SIG-M5 treated with dmso at 0.1 percent for 504 hours (cell line): ENCODE measurements around the gene RGS21.

ENCODE experiments used
- DNase-seq: peaks from one replicate; lab custom pipeline; 2025; ENCODE audit not compliant: unreplicated experiment; lab: John Stamatoyannopoulos, UW

The RGS21 gene

DNA sequence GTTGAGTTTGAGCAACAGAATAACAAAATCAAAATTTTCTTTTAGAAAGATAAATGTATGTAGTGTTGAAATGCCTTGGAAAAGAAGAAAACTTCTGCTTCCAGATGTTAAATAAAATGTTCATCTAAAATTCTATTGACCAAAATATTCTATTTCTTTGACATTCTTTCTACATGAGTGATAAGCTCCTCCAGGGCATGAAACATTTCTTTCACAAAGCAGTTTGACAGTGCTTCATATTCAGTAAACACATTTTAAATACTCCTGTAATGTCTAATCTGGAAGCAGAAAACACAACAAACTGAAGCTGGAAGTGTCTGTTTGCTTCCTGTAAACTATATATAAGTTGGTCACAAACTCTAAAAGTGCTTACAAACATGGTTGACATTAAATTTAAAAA lies 61.5 kb downstream of the RGS21 start:
- no peak for DNase-seq

GRCh38 chr1:192378878-192379277 lies 62.1 kb downstream of the RGS21 start:
- no peak for DNase-seq

GRCh38 chr1:192379554-192379953 lies 62.8 kb downstream of the RGS21 start:
- no peak for DNase-seq

GRCh38 chr1:192382758-192383157 lies 66.0 kb downstream of the RGS21 start:
- no peak for DNase-seq

DNA sequence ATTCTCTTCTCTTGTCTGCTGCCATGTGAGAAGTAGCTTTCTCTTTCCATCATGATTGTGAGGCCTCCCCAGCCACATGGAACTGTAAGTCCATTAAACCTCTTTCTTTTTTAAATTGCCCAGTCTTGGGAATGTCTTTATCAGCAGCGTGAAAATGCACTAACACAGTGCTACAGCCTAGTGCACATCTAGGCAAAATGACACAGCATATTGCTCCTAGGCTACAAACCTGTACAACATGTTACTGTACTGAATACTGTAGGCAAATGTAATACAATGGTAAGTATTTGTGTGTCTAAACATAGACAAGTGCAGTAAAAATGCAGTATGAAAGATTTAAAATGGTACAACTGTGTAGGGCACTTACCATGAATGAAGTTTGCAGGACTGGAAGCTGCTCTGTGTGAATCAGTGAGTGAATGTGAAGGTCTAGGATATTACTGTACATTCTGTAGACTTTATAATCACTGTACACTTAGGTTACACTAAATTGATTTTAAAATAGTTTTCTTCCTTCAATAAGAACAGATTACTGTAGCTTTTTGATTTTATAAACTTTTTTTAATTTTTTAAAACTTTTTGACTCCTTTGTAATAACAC lies 69.4 kb downstream of the RGS21 start:
- DNase-seq, result no peak

DNA sequence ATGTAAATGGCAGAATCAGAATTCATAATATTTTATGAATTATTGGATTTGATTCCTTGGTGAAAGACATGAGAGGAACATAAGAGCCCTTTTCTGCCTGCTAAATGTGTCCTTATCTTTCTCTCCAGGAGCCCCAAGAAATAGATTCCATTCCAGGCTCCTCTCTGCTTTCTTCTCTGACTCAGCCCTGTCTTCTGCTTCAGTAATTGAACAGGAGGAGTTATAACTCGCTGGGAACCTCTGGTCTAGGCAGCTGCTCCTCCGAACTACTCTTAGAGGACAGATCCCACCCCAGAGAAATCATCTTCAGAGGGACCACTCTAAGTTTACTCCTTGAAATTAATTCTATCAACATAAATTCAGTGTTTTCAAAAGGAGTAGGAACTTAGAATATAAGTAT lies 78.4 kb downstream of the RGS21 start:
- DNase-seq, result no peak

DNA sequence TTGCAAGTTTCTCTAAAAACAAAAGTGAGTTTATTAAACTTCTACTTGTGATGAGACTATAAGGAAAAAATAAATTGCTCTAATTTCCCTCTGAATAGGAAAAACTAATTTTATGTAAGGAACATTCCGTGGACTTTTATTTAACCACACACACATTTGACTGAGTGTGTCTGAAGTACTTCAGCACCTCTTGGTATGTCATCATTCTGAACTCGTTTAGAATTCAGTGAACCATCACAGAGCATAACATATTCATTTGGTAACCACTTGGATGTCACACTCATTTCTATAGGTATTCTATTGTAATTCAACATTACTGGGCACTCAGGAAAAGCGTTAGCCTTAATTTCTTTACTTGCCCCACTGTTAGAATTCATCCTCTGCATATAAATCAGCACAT lies 79.1 kb downstream of the RGS21 start:
- DNase-seq, result no peak

DNA sequence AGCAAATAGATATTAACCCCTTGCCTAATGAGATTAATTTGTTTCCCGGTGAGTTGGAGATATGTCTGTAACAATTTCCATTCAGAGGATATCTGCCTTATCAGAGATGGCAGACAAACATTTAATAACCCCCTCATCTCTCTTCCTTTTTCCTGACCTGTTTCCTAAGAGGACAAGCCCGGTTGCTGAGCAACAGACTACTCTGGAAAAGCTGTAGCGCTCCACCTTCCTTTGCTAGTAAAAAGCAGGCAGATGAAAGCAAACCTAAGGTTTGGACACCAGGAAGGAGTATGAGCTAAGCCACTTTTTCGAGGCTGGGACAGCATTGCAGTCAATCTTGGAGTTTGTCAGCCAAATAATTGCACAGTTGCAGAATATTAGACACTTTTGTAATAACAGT lies 82.4 kb downstream of the RGS21 start:
- no peak for DNase-seq

DNA sequence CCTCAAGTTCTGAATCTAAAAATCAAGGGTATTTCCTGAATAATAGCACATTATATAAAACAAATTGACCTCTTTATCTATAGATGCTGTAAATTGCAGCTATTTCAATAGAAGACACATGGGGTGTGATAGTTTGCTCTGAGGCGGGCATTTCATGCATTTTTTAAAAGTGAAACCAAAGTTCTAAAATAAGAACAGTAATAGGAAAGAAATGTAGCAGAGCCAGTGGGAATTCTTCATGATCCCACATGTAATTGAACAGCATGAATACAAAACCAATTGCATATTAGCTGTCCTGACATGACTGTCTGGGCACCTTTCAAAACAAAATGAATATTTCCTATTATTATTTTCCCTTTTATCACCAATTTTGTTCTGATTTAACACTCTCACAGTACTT lies 85.0 kb downstream of the RGS21 start:
- DNase-seq, result no peak

DNA sequence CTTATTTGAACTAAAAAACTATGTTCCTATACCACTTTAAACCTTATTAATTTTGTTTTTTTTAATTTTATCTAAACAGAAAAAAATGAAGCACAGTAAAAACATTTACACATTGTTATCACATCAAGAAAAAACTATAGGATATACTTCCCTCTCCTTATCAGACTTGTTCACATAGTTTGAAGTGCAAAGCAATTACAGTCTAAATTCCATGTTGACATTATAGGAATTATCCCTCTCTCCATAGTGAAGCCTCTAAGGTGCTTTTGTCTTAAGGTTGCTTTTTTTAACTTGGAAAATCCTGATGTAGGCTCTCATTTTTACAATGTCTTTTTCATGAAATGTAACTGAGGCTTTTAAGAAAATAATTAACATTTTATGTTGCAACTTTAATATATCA lies 85.8 kb downstream of the RGS21 start:
- no peak for DNase-seq

GRCh38 chr1:192407206-192407605 lies 90.4 kb downstream of the RGS21 start:
- DNase-seq, result no peak
